ENCODE measurements around the gene RAB3C.

RAB3C gene

GRCh38 chr5:58710871-58711270, 128.0 kb downstream of the RAB3C start:
- TF ChIP-seq ZFX (IDR thresholded peaks at IDR 0.05) = no peak
- no peak for TF ChIP-seq CTCF (conservative IDR thresholded peaks at IDR 0.05)
- H3K27ac ChIP-seq = no peak overlapping the region

GRCh38 chr5:58711965-58712364, 129.1 kb downstream of the RAB3C start:
- H3K27ac ChIP-seq = no peak overlapping the region
- TF ChIP-seq ZFX (IDR thresholded peaks at IDR 0.05) = no peak
- no peak for TF ChIP-seq CTCF (conservative IDR thresholded peaks at IDR 0.05)

GRCh38 chr5:58714046-58714445, 131.2 kb downstream of the RAB3C start:
- TF ChIP-seq ZFX (IDR thresholded peaks at IDR 0.05) = no peak
- no peak for TF ChIP-seq CTCF (conservative IDR thresholded peaks at IDR 0.05)
- no peak overlapping the region for H3K27ac ChIP-seq

GRCh38 chr5:58715997-58716656, 133.3 kb downstream of the RAB3C start:
- TF ChIP-seq ZFX (IDR thresholded peaks at IDR 0.05) (no peak), CTCF (conservative IDR thresholded peaks at IDR 0.05) (no peak)
- H3K27ac ChIP-seq = no peak overlapping the region

GRCh38 chr5:58716713-58717112, 133.8 kb downstream of the RAB3C start:
- no peak overlapping the region for H3K27ac ChIP-seq
- TF ChIP-seq CTCF (conservative IDR thresholded peaks at IDR 0.05) (no peak), ZFX (IDR thresholded peaks at IDR 0.05) (no peak)

GRCh38 chr5:58717303-58718007, 134.6 kb downstream of the RAB3C start:
- TF ChIP-seq CTCF (conservative IDR thresholded peaks at IDR 0.05) (no peak), ZFX (IDR thresholded peaks at IDR 0.05) (no peak)
- no peak overlapping the region for H3K27ac ChIP-seq

- TF ChIP-seq ZFX (IDR thresholded peaks at IDR 0.05) (no peak), CTCF (conservative IDR thresholded peaks at IDR 0.05) (no peak)
- no peak overlapping the region for H3K27ac ChIP-seq
These were observed 135.5 kb downstream of the RAB3C start for GRCh38 chr5:58718269-58718978.
